GM20000 (cell line): ENCODE data around the gene GARNL3.

Experiments
- DNase-seq: peaks from one replicate; pipeline ENCODE4 v3.0.0; 2012; ENCODE audit warnings: low spot score
- CTCF ChIP-seq: IDR thresholded peaks from 2 replicates; pipeline ENCODE4 v1.5.1; 2012; ENCODE audit warnings: mild to moderate bottlenecking, control low read depth; ENCODE audit errors: extremely low read depth, missing control alignments

GARNL3 gene

GRCh38 chr9:127280880-127281660, 16.5 kb downstream of the GARNL3 start:
- no peak for TF ChIP-seq CTCF
- no peak for DNase-seq

- DNase-seq: no peak
- TF ChIP-seq CTCF: no peak
These were observed 17.3 kb downstream of the GARNL3 start for GRCh38 chr9:127281891-127282290.

GRCh38 chr9:127282611-127283010, 18.0 kb downstream of the GARNL3 start:
- no peak for TF ChIP-seq CTCF
- DNase-seq: no peak

GRCh38 chr9:127283135-127283534, 18.6 kb downstream of the GARNL3 start:
- TF ChIP-seq CTCF: no peak
- no peak for DNase-seq

- no peak for DNase-seq
- peak; percentile 27 for TF ChIP-seq CTCF
These were observed 19.4 kb downstream of the GARNL3 start for GRCh38 chr9:127283917-127284497.

- TF ChIP-seq CTCF: no peak
These were observed 21.4 kb downstream of the GARNL3 start for GRCh38 chr9:127285965-127286364.

GRCh38 chr9:127290561-127291065, 26.0 kb downstream of the GARNL3 start:
- no peak for DNase-seq
- TF ChIP-seq CTCF: no peak

More at GRCh38 chr9:127285965-127286364, 21.4 kb downstream of the GARNL3 start:
- no peak for DNase-seq
